H1 (cell line): ENCODE results near the gene SUOX. TPM values are rescaled to one million over a fixed set of nuclear protein-coding genes. Genes with fewer than 3 reads are reported as not detected.

Experiments used
- CTCF ChIA-PET: fragments of 300-600 bp; sonication (Branson Sonifier 250); formaldehyde crosslinking; loops from one replicate; lab custom pipeline; 2021; ENCODE audit not compliant: partially characterized antibody; lab: Charles Lee
- POLR2A ChIA-PET: fragments of 300-600 bp; sonication (Branson Sonifier 250); formaldehyde crosslinking; loops from one replicate; lab custom pipeline; 2021; ENCODE audit warnings: inconsistent platforms; ENCODE audit not compliant: partially characterized antibody; lab: Charles Lee
- DNase-seq, 2 experiments: peaks; one replicate each; pipeline versions ENCODE4 v3.0.0 to v3.0.0-alpha.2; 2010 to 2022; ENCODE audit warnings: low spot score in 2 of 2, low read depth in 1 of 2, mixed read lengths in 1 of 2
- FAIRE-seq: peaks from 2 replicates; lab custom pipeline; 2011; peaks lifted over from hg19 to GRCh38; lab: Jason Lieb, UNC
- H2AFZ ChIP-seq: 2 replicates; pipeline ENCODE4 v1.8.1; 2012; ENCODE audit warnings: low read length, inconsistent platforms
- H2AK5ac ChIP-seq: 2 replicates; pipeline ENCODE4 v1.6.1; 2013; ENCODE audit warnings: low read depth, low read length
- H2BK120ac ChIP-seq: replicated peaks from 2 replicates; pipeline ENCODE3; 2013; ENCODE audit warnings: low read depth, low read length, inconsistent platforms
- H2BK12ac ChIP-seq: 2 replicates; pipeline ENCODE4 v1.6.1; 2013; ENCODE audit warnings: low read depth, low read length
- H2BK15ac ChIP-seq: 2 replicates; pipeline ENCODE4 v1.6.1; 2013; ENCODE audit warnings: low read length
- H2BK20ac ChIP-seq: 2 replicates; pipeline ENCODE4 v1.6.1; 2013; ENCODE audit warnings: low read length
- H2BK5ac ChIP-seq: 2 replicates; pipeline ENCODE4 v1.6.1; 2013; ENCODE audit warnings: low read depth, low read length
- H3K14ac ChIP-seq: 2 replicates; pipeline ENCODE4 v1.6.1; 2013; ENCODE audit warnings: inconsistent platforms; ENCODE audit not compliant: insufficient read length
- H3K18ac ChIP-seq: 2 replicates; pipeline ENCODE4 v1.6.1; 2013; ENCODE audit warnings: low read length; ENCODE audit errors: extremely low read depth
- H3K23ac ChIP-seq: 2 replicates; pipeline ENCODE4 v1.6.1; 2013; ENCODE audit warnings: inconsistent platforms; ENCODE audit not compliant: insufficient read length
- H3K23me2 ChIP-seq: 2 replicates; pipeline ENCODE4 v1.6.1; 2013; ENCODE audit warnings: low read depth, low read length
- H3K27ac ChIP-seq: 2 replicates; pipeline ENCODE4 v1.6.1; 2011; ENCODE audit warnings: low read depth, low read length, inconsistent platforms
- H3K27me3 ChIP-seq, 4 experiments: replicated peaks in 1 of 4; 1 replicate in 1 of 4; 2 replicates in 3 of 4; pipeline versions ENCODE4 v1.6.1 to v1.8.1; 2011 to 2013; ENCODE audit warnings: low read length in 3 of 4, mild to moderate bottlenecking in 3 of 4, inconsistent platforms in 2 of 4, mixed read lengths in 2 of 4, moderate library complexity in 1 of 4; ENCODE audit not compliant: control insufficient read depth in 3 of 4, insufficient read depth in 3 of 4; ENCODE audit errors: extremely low read depth in 1 of 4
- H3K36me3 ChIP-seq, 4 experiments: 2 replicates each; pipeline versions ENCODE4 v1.6.1 to v1.8.1; 2011 to 2013; ENCODE audit warnings: mild to moderate bottlenecking in 4 of 4, low read length in 3 of 4, moderate library complexity in 2 of 4, control low read depth in 1 of 4, inconsistent platforms in 1 of 4; ENCODE audit not compliant: insufficient read depth in 4 of 4, control insufficient read depth in 2 of 4
- H3K4ac ChIP-seq: replicated peaks from 2 replicates; pipeline ENCODE3; 2013; ENCODE audit warnings: low read length, low read depth, mixed read lengths, inconsistent platforms; ENCODE audit not compliant: insufficient read length
- H3K4me1 ChIP-seq, 4 experiments: replicated peaks in 1 of 4; 1 replicate in 1 of 4; 2 replicates in 3 of 4; pipeline versions ENCODE4 v1.6.1 to v1.8.1; 2011 to 2013; ENCODE audit warnings: low read length in 3 of 4, inconsistent platforms in 2 of 4, mixed read lengths in 1 of 4; ENCODE audit not compliant: insufficient read depth in 4 of 4, control insufficient read depth in 3 of 4
- H3K4me2 ChIP-seq, 2 experiments: 2 replicates each; pipeline versions ENCODE4 v1.6.1 to v1.8.1; 2011 to 2013; ENCODE audit warnings: low read depth in 2 of 2, low read length in 2 of 2, control low read depth in 1 of 2, inconsistent platforms in 1 of 2, mild to moderate bottlenecking in 1 of 2; ENCODE audit not compliant: insufficient read depth in 1 of 2
- H3K4me3 ChIP-seq, 4 experiments: fragments of 200-600, 300-600 bp in 1 of 4; sonication (generic), shearing (Covaris generic), sonication (Bioruptor Twin) in 1 of 4; 2 replicates each; pipeline versions ENCODE4 v1.5.1 to v1.8.1; 2011 to 2016; ENCODE audit warnings: low read length in 4 of 4, low read depth in 3 of 4, control low read depth in 2 of 4, inconsistent platforms in 2 of 4, mild to moderate bottlenecking in 2 of 4, mixed read lengths in 1 of 4, moderate library complexity in 1 of 4; ENCODE audit not compliant: insufficient read depth in 2 of 4; ENCODE audit errors: extremely low read depth in 1 of 4
- H3K56ac ChIP-seq: replicated peaks from 2 replicates; pipeline ENCODE3; 2013; ENCODE audit warnings: low read depth, mild to moderate bottlenecking, mixed read lengths, low read length, inconsistent platforms; ENCODE audit not compliant: insufficient read length
- H3K79me1 ChIP-seq: 2 replicates; pipeline ENCODE4 v1.6.1; 2013; ENCODE audit warnings: low read depth, low read length, control low read depth
- H3K79me2 ChIP-seq, 2 experiments: 2 replicates each; pipeline versions ENCODE4 v1.6.1 to v1.8.1; 2012 to 2013; ENCODE audit warnings: low read length in 2 of 2, mild to moderate bottlenecking in 2 of 2, inconsistent platforms in 1 of 2; ENCODE audit not compliant: insufficient read depth in 2 of 2, control insufficient read depth in 1 of 2
- H3K9ac ChIP-seq, 4 experiments: replicated peaks in 1 of 4; 1 replicate in 1 of 4; 2 replicates in 3 of 4; pipeline versions ENCODE4 v1.6.1 to v1.8.1; 2011 to 2013; ENCODE audit warnings: low read depth in 3 of 4, low read length in 3 of 4, control low read depth in 2 of 4, mild to moderate bottlenecking in 2 of 4, moderate library complexity in 2 of 4, inconsistent platforms in 1 of 4; ENCODE audit errors: extremely low read depth in 1 of 4
- H3K9me3 ChIP-seq, 2 experiments: 2 replicates each; pipeline versions ENCODE4 v1.6.1 to v1.8.1; 2012 to 2013; ENCODE audit warnings: mild to moderate bottlenecking in 2 of 2, moderate library complexity in 2 of 2, control low read depth in 1 of 2, inconsistent platforms in 1 of 2, low read depth in 1 of 2, low read length in 1 of 2, mixed read lengths in 1 of 2; ENCODE audit not compliant: insufficient read depth in 2 of 2
- H4K20me1 ChIP-seq, 2 experiments: replicated peaks in 1 of 2; 2 replicates each; pipeline versions ENCODE3 to v1.8.1; 2011 to 2013; ENCODE audit warnings: inconsistent platforms in 2 of 2, low read length in 2 of 2, mild to moderate bottlenecking in 1 of 2; ENCODE audit not compliant: insufficient read depth in 2 of 2, control insufficient read depth in 1 of 2
- H4K5ac ChIP-seq: 2 replicates; pipeline ENCODE4 v1.6.1; 2013; ENCODE audit warnings: low read length, low read depth, mixed read lengths, inconsistent platforms; ENCODE audit not compliant: insufficient read length
- H4K8ac ChIP-seq: 2 replicates; pipeline ENCODE4 v1.8.0; 2013; ENCODE audit warnings: mild to moderate bottlenecking, moderate library complexity, low read length, inconsistent platforms; ENCODE audit not compliant: insufficient read depth; ENCODE audit errors: extremely low read depth
- H4K91ac ChIP-seq: replicated peaks from 2 replicates; pipeline ENCODE3; 2013; ENCODE audit warnings: low read length, mixed read lengths, inconsistent platforms; ENCODE audit not compliant: insufficient read length
- CHD1 ChIP-seq: IDR thresholded peaks from 2 replicates; pipeline ENCODE4 v1.6.1; 2012; ENCODE audit warnings: low read depth, low read length, improper control_type of control experiment
- EP300 ChIP-seq, 2 experiments: IDR thresholded peaks; 1 replicate in 1 of 2; 2 replicates in 1 of 2; pipeline ENCODE4 v1.6.1; 2011 to 2012; ENCODE audit warnings: low read depth in 2 of 2, low read length in 2 of 2, mild to moderate bottlenecking in 2 of 2, borderline replicate concordance in 1 of 2, inconsistent platforms in 1 of 2, moderate library complexity in 1 of 2
- JUND ChIP-seq: IDR thresholded peaks from 2 replicates; pipeline ENCODE4 v1.6.1; 2011; ENCODE audit warnings: mild to moderate bottlenecking, improper control_type of control experiment, low read length
- KDM4A ChIP-seq: IDR thresholded peaks from one replicate; pipeline ENCODE4 v1.7.1; 2012; ENCODE audit warnings: low read depth, mild to moderate bottlenecking, moderate library complexity, low read length, inconsistent platforms; ENCODE audit not compliant: severe bottlenecking
- MAX ChIP-seq: IDR thresholded peaks from 2 replicates; pipeline ENCODE4 v1.6.1; 2012; ENCODE audit warnings: inconsistent platforms
- NANOG ChIP-seq: IDR thresholded peaks from 2 replicates; pipeline ENCODE4 v1.6.1; 2011; ENCODE audit warnings: low read length, low read depth, mild to moderate bottlenecking, inconsistent platforms; ENCODE audit not compliant: insufficient read depth, poor library complexity, severe bottlenecking
- RFX5 ChIP-seq: IDR thresholded peaks from 2 replicates; pipeline ENCODE4 v1.6.1; 2011; ENCODE audit warnings: low read depth, low read length, improper control_type of control experiment, borderline replicate concordance
- SIN3A ChIP-seq, 2 experiments: IDR thresholded peaks in 1 of 2; conservative IDR thresholded peaks in 1 of 2; 2 replicates each; pipeline ENCODE4 v1.6.1; 2011 to 2012; ENCODE audit warnings: low read length in 2 of 2, improper control_type of control experiment in 1 of 2, low read depth in 1 of 2, mild to moderate bottlenecking in 1 of 2
- TAF1 ChIP-seq: IDR thresholded peaks from 2 replicates; pipeline ENCODE4 v1.6.1; 2011; ENCODE audit warnings: mild to moderate bottlenecking, low read depth, low read length
- TBP ChIP-seq: IDR thresholded peaks from 2 replicates; pipeline ENCODE4 v1.6.1; 2011; ENCODE audit warnings: low read depth, low read length, improper control_type of control experiment
- YY1 ChIP-seq: IDR thresholded peaks from 2 replicates; pipeline ENCODE4 v1.6.1; 2011; ENCODE audit warnings: low read depth, mild to moderate bottlenecking, low read length
- WGBS, 2 experiments: shearing (Covaris generic) in 1 of 2; methylation state at CpG; one replicate each; pipeline versions ENCODE4 v1.1.6 to v1.1.7; 2013 to 2015; ENCODE audit warnings: low lambda C conversion rate in 2 of 2, mixed read lengths in 2 of 2, inconsistent platforms in 1 of 2, low coverage in 1 of 2, missing lambda C conversion rate in 1 of 2; ENCODE audit not compliant: insufficient replicate concordance in 2 of 2, insufficient coverage in 1 of 2, insufficient read length in 1 of 2; ENCODE audit errors: extremely low coverage in 1 of 2, missing lambda C conversion rate in 1 of 2; 5-methylcytosine and 5-hydroxymethylcytosine counted together
- polyA plus RNA-seq, 7 experiments: library from polyadenylated mRNA; depleted of rRNA in 3 of 7; stranded (reverse) in 5 of 7; unstranded in 2 of 7; fragments of >200 nt in 5 of 7; fragments of 200-250 nt in 2 of 7; gene quantifications; 1 replicate in 5 of 7; 2 replicates in 1 of 7; 4 replicates in 1 of 7; pipeline versions ENCODE4 v1.2.1 to v1.2.3, GENCODE V29; 2011 to 2013; ENCODE audit warnings: missing spikeins in 2 of 7, mixed read lengths in 2 of 7
- total RNA-seq: library from RNA; stranded (reverse); fragmentation: NEBNext Ultra II Directional; extraction: Animal tissue kit (Norgen Biotek cat#: 25700); gene quantifications from 2 replicates; pipeline ENCODE4 v1.2.1, GENCODE V29; 2021

SUOX gene
- total and polyA plus RNA-seq, 2 of the 8 experiments (the other 6 are each of a cell fraction or from before 2014, with no cell fraction given), result 22.5 to 31.3 TPM

- Histone ChIP-seq H3K79me2 (peaks cover 3 to 18% of the 10 kb centered on the region in 2 experiments; a peak in 3 of 4 replicates), H3K9me3 (no peaks in the 10 kb centered on the region), H2BK15ac (no peak within 1 kb of the TSS), H2BK5ac (peak within 1 kb of the TSS; percentile 75; the same call in 1 of the 2 replicates), H4K91ac (no peak within 1 kb of the TSS), H2BK120ac (no peak within 1 kb of the TSS), H3K4me2 (peak within 1 kb of the TSS; percentile 78 to 90), H3K27ac (peak within 1 kb of the TSS; percentile 51; the same call in 1 of the 2 replicates), H2AK5ac (no peak within 1 kb of the TSS), H3K79me1 (peaks cover 2% of the 10 kb centered on the region; the same call in 1 of the 2 replicates), H3K36me3 (peaks cover 2 to 26% (median 9%) of the 10 kb centered on the region in 4 experiments; a peak in 5 of 8 replicates), H4K5ac (no peak within 1 kb of the TSS), H3K9ac (peak within 1 kb of the TSS; percentile 56 to 83 (median 71)), H3K23ac (no peak within 1 kb of the TSS), H3K27me3 (no peaks in the 10 kb centered on the region), H2BK12ac (peak within 1 kb of the TSS; percentile 75), H3K4me1 (peaks cover 2 to 13% (median 5%) of the 10 kb centered on the region in 4 experiments), H3K56ac (no peak within 1 kb of the TSS), H2AFZ (peak within 1 kb of the TSS; percentile 33; the same call in 1 of the 2 replicates), H4K20me1 (no peaks in the 10 kb centered on the region), H2BK20ac (no peak within 1 kb of the TSS), H3K23me2 (peaks cover 12% of the 10 kb centered on the region; the same call in 1 of the 2 replicates), H3K4me3 (peak within 1 kb of the TSS; percentile 78 to 93 (median 88)), H3K14ac (no peak within 1 kb of the TSS), H4K8ac (peak within 1 kb of the TSS; percentile 69; the same call in 1 of the 2 replicates), H3K4ac (no peak within 1 kb of the TSS), H3K18ac (peak within 1 kb of the TSS; percentile 62)
- ChIA-PET CTCF (interaction anchor here (1.2 kb wide), 1 partner anchor 85 kb away, joined by 4 read pairs; no protein-coding TSS in a partner anchor), POLR2A (interaction anchor here (0.9 to 1.9 kb wide), 7 partner anchors 9 to 222 kb away, joined by 3 to 6 read pairs (median 3); no protein-coding TSS in a partner anchor)
- 12% methylated on average over 4 of the region's 4 CpGs; no CpG with 5 or more reads in 1 of the 2 experiments for WGBS, 2 experiments
- FAIRE-seq, result no peak
- DNase-seq, result peak in 1 of 2 experiments; percentile 64
- TF ChIP-seq CHD1, result no peak
- TF ChIP-seq NANOG, result no peak
- peak; percentile 51; the same call in 1 of the 2 replicates for TF ChIP-seq TAF1
- no peak for TF ChIP-seq YY1
- peak; percentile 82 for TF ChIP-seq TBP
- no peak for TF ChIP-seq RFX5
- TF ChIP-seq EP300 (IDR thresholded peaks at IDR 0.05; ENCODE audit: borderline replicate concordance in 1 of 2, low read depth in 2 of 2, low read length in 2 of 2), result no peak
- TF ChIP-seq KDM4A, result no peak
- no peak for TF ChIP-seq JUND
- TF ChIP-seq MAX, result no peak
- peak; percentile 10 to 21; a peak in 1 of 4 replicates for TF ChIP-seq SIN3A (conservative IDR thresholded peaks at IDR 0.05 in 1 of 2, IDR thresholded peaks at IDR 0.05 in 1 of 2; ENCODE audit: low read depth in 1 of 2, low read length in 2 of 2)
Measured at GRCh38 chr12:55965941-55966407, 31.1 kb upstream of the SUOX start, which contains the start of gene PMEL. Gene PMEL, minus strand, starts transcription at chr12:55966042. Its CDS starts 31 bp downstream, at chr12:55966011.
